IPS-20b (cell line): Measurements from ENCODE around the gene ZNF148.
A peak's percentile ranks its signal among the peaks of the same experiment; 100 is the strongest.

Source experiments
- H3K27ac ChIP-seq: one replicate; pipeline ENCODE4 v1.5.1; 2013; ENCODE audit warnings: low read length
- H3K27me3 ChIP-seq: 2 replicates; pipeline ENCODE4 v1.6.1; 2013; ENCODE audit warnings: mild to moderate bottlenecking, low read length, inconsistent platforms; ENCODE audit not compliant: insufficient read depth
- H3K36me3 ChIP-seq: 2 replicates; pipeline ENCODE4 v1.6.1; 2013; ENCODE audit warnings: low read depth, mild to moderate bottlenecking, inconsistent platforms, low read length, moderate library complexity; ENCODE audit not compliant: insufficient read depth
- H3K4me1 ChIP-seq: 2 replicates; pipeline ENCODE4 v1.6.1; 2013; ENCODE audit warnings: mild to moderate bottlenecking, control low read depth, inconsistent platforms, low read length, moderate library complexity; ENCODE audit not compliant: insufficient read depth
- H3K4me3 ChIP-seq: 2 replicates; pipeline ENCODE4 v1.5.1; 2013; ENCODE audit warnings: mild to moderate bottlenecking, low read length, inconsistent platforms
- H3K9ac ChIP-seq: 2 replicates; pipeline ENCODE4 v1.6.1; 2013; ENCODE audit warnings: low read depth, mild to moderate bottlenecking, inconsistent platforms, low read length, moderate library complexity
- H3K9me3 ChIP-seq: 2 replicates; pipeline ENCODE4 v1.6.1; 2013; ENCODE audit warnings: mild to moderate bottlenecking, low read depth, low read length, inconsistent platforms; ENCODE audit not compliant: insufficient read depth

Gene ZNF148

GRCh38 chr3:125322917-125323316 is 52.2 kb downstream of the ZNF148 start:
- no peaks in the 10 kb centered on the region for H3K27me3 ChIP-seq
- H3K27ac ChIP-seq = no peak overlapping the region
- no peak overlapping the region for H3K4me3 ChIP-seq
- peaks cover 8% of the 10 kb centered on the region; the same call in 1 of the 2 replicates for H3K36me3 ChIP-seq
- no peaks in the 10 kb centered on the region for H3K9me3 ChIP-seq
- peaks cover 14% of the 10 kb centered on the region for H3K4me1 ChIP-seq
- H3K9ac ChIP-seq = no peak overlapping the region

GRCh38 chr3:125322166-125322565 is 53.0 kb downstream of the ZNF148 start:
- H3K36me3 ChIP-seq = peaks cover 8% of the 10 kb centered on the region; the same call in 1 of the 2 replicates
- H3K9me3 ChIP-seq = no peaks in the 10 kb centered on the region
- H3K27me3 ChIP-seq = no peaks in the 10 kb centered on the region
- no peak overlapping the region for H3K4me3 ChIP-seq
- H3K4me1 ChIP-seq = peaks cover 15% of the 10 kb centered on the region
- no peak overlapping the region for H3K27ac ChIP-seq
- H3K9ac ChIP-seq = no peak overlapping the region

GRCh38 chr3:125319765-125320164 is 55.4 kb downstream of the ZNF148 start:
- H3K9ac ChIP-seq = no peak overlapping the region
- H3K27ac ChIP-seq = no peak overlapping the region
- no peak overlapping the region for H3K4me3 ChIP-seq
- H3K9me3 ChIP-seq = no peaks in the 10 kb centered on the region
- H3K36me3 ChIP-seq = peaks cover 8% of the 10 kb centered on the region; the same call in 1 of the 2 replicates
- no peaks in the 10 kb centered on the region for H3K27me3 ChIP-seq
- H3K4me1 ChIP-seq = peaks cover 12% of the 10 kb centered on the region

- no peak overlapping the region for H3K27ac ChIP-seq
- H3K4me3 ChIP-seq = no peak overlapping the region
- no peaks in the 10 kb centered on the region for H3K27me3 ChIP-seq
- no peak overlapping the region for H3K9ac ChIP-seq
- peaks cover 15% of the 10 kb centered on the region; the same call in 1 of the 2 replicates for H3K36me3 ChIP-seq
- peaks cover 12% of the 10 kb centered on the region for H3K4me1 ChIP-seq
- H3K9me3 ChIP-seq = no peaks in the 10 kb centered on the region
Measured at GRCh38 chr3:125318871-125319270, 56.3 kb downstream of the ZNF148 start.

GRCh38 chr3:125318167-125318865 is 56.8 kb downstream of the ZNF148 start:
- Histone ChIP-seq H3K9me3 (no peaks in the 10 kb centered on the region), H3K9ac (no peak overlapping the region), H3K4me3 (no peak overlapping the region), H3K27ac (peak overlapping the region; percentile 44), H3K4me1 (peaks cover 12% of the 10 kb centered on the region), H3K27me3 (no peaks in the 10 kb centered on the region), H3K36me3 (peaks cover 17% of the 10 kb centered on the region)

GRCh38 chr3:125317761-125318160 is 57.4 kb downstream of the ZNF148 start:
- peaks cover 20% of the 10 kb centered on the region for H3K36me3 ChIP-seq
- no peak overlapping the region for H3K4me3 ChIP-seq
- no peak overlapping the region for H3K27ac ChIP-seq
- H3K9me3 ChIP-seq = no peaks in the 10 kb centered on the region
- H3K4me1 ChIP-seq = peaks cover 12% of the 10 kb centered on the region
- no peak overlapping the region for H3K9ac ChIP-seq
- no peaks in the 10 kb centered on the region for H3K27me3 ChIP-seq

- Histone ChIP-seq H3K4me1 (peaks cover 12% of the 10 kb centered on the region), H3K36me3 (peaks cover 20% of the 10 kb centered on the region), H3K27me3 (no peaks in the 10 kb centered on the region), H3K4me3 (no peak overlapping the region), H3K9me3 (no peaks in the 10 kb centered on the region), H3K27ac (no peak overlapping the region), H3K9ac (no peak overlapping the region)
Measured at GRCh38 chr3:125316949-125317348, 58.2 kb downstream of the ZNF148 start.

- Histone ChIP-seq H3K36me3 (peaks cover 20% of the 10 kb centered on the region), H3K4me3 (no peak overlapping the region), H3K9me3 (no peaks in the 10 kb centered on the region), H3K27me3 (no peaks in the 10 kb centered on the region), H3K27ac (no peak overlapping the region), H3K4me1 (peaks cover 12% of the 10 kb centered on the region), H3K9ac (no peak overlapping the region)
Measured at GRCh38 chr3:125316246-125316645, 58.9 kb downstream of the ZNF148 start.

- Histone ChIP-seq H3K36me3 (peaks cover 28% of the 10 kb centered on the region), H3K27ac (no peak overlapping the region), H3K4me3 (no peak overlapping the region), H3K9me3 (no peaks in the 10 kb centered on the region), H3K4me1 (peaks cover 3% of the 10 kb centered on the region), H3K9ac (no peak overlapping the region), H3K27me3 (no peaks in the 10 kb centered on the region)
Measured at GRCh38 chr3:125313060-125313635, 62.0 kb downstream of the ZNF148 start.

- no peaks in the 10 kb centered on the region for H3K9me3 ChIP-seq
- no peaks in the 10 kb centered on the region for H3K27me3 ChIP-seq
- no peak overlapping the region for H3K9ac ChIP-seq
- H3K4me3 ChIP-seq = no peak overlapping the region
- H3K4me1 ChIP-seq = no peaks in the 10 kb centered on the region
- H3K36me3 ChIP-seq = peaks cover 28% of the 10 kb centered on the region
- no peak overlapping the region for H3K27ac ChIP-seq
Measured at GRCh38 chr3:125310623-125311081, 64.5 kb downstream of the ZNF148 start.

GRCh38 chr3:125309476-125309875 is 65.6 kb downstream of the ZNF148 start:
- no peak overlapping the region for H3K9ac ChIP-seq
- H3K4me1 ChIP-seq = no peaks in the 10 kb centered on the region
- H3K27ac ChIP-seq = no peak overlapping the region
- H3K4me3 ChIP-seq = no peak overlapping the region
- no peaks in the 10 kb centered on the region for H3K9me3 ChIP-seq
- H3K27me3 ChIP-seq = no peaks in the 10 kb centered on the region
- H3K36me3 ChIP-seq = peaks cover 26% of the 10 kb centered on the region

GRCh38 chr3:125306620-125307019 is 68.5 kb downstream of the ZNF148 start:
- H3K27me3 ChIP-seq = no peaks in the 10 kb centered on the region
- H3K27ac ChIP-seq = no peak overlapping the region
- H3K9ac ChIP-seq = no peak overlapping the region
- no peaks in the 10 kb centered on the region for H3K9me3 ChIP-seq
- H3K4me3 ChIP-seq = no peak overlapping the region
- H3K36me3 ChIP-seq = peaks cover 7% of the 10 kb centered on the region
- H3K4me1 ChIP-seq = no peaks in the 10 kb centered on the region
